OCI-LY1 (cell line): Measurements from ENCODE around the gene PLPPR2.
"Not testable (repeated sequence)": the region's sequence is repeated elsewhere in the genome, so short reads cannot be mapped to it uniquely, and the experiment has no call there.

Source experiments
- H2AFZ ChIP-seq: fragments of 200-600 bp; sonication (generic), shearing (Covaris generic); 2 replicates; pipeline ENCODE4 v1.6.0; 2014; ENCODE audit warnings: antibody characterized with exemption, mild to moderate bottlenecking, low read length
- H3F3A ChIP-seq: fragments of 200-600 bp; sonication (generic), shearing (Covaris generic); 2 replicates; pipeline ENCODE4 v1.6.0; 2014; ENCODE audit warnings: mild to moderate bottlenecking, antibody characterized with exemption, low read length, moderate library complexity; ENCODE audit not compliant: insufficient read depth
- H3K27ac ChIP-seq: fragments of 200-600 bp; sonication (generic); 2 replicates; pipeline ENCODE4 v1.5.1; 2014; ENCODE audit warnings: low read length, mixed run types, mild to moderate bottlenecking, low read depth; ENCODE audit not compliant: poor library complexity, severe bottlenecking
- H3K27me3 ChIP-seq: fragments of 200-600 bp; sonication (generic); 2 replicates; pipeline ENCODE4 v1.6.0; 2014; ENCODE audit warnings: antibody characterized with exemption, mild to moderate bottlenecking, low read length, moderate library complexity; ENCODE audit not compliant: insufficient read depth
- H3K36me3 ChIP-seq: fragments of 200-600 bp; sonication (generic); 2 replicates; pipeline ENCODE4 v1.6.1; 2014; ENCODE audit warnings: mild to moderate bottlenecking, antibody characterized with exemption, low read length, moderate library complexity, mixed read lengths; ENCODE audit not compliant: insufficient read depth
- H3K4me1 ChIP-seq: fragments of 200-600 bp; sonication (generic); 2 replicates; pipeline ENCODE4 v1.5.1; 2014; ENCODE audit warnings: mild to moderate bottlenecking, low read length, moderate library complexity; ENCODE audit not compliant: insufficient read depth, severe bottlenecking
- H3K4me2 ChIP-seq: fragments of 200-600 bp; sonication (generic), shearing (Covaris generic); 2 replicates; pipeline ENCODE4 v1.6.1; 2014; ENCODE audit warnings: low read length
- H3K4me3 ChIP-seq: fragments of 200-600 bp; sonication (generic); 2 replicates; pipeline ENCODE4 v1.5.1; 2014; ENCODE audit warnings: low read length, low read depth, mild to moderate bottlenecking, mixed read lengths; ENCODE audit not compliant: poor library complexity, severe bottlenecking
- H3K79me2 ChIP-seq: fragments of 200-600 bp; shearing (Covaris generic); 2 replicates; pipeline ENCODE4 v1.6.1; 2016; ENCODE audit warnings: mixed run types, low read length, mixed read lengths; ENCODE audit not compliant: insufficient read depth
- H3K9ac ChIP-seq: fragments of 200-600 bp; sonication (generic), shearing (Covaris generic); 2 replicates; pipeline ENCODE4 v1.6.1; 2014; ENCODE audit warnings: mild to moderate bottlenecking, low read length, mixed read lengths
- H3K9me2 ChIP-seq: fragments of 200-600 bp; sonication (generic), shearing (Covaris generic); 2 replicates; pipeline ENCODE4 v1.6.1; 2014; ENCODE audit warnings: low read depth, mild to moderate bottlenecking, low read length, mixed read lengths
- H3K9me3 ChIP-seq: fragments of 200-600 bp; shearing (Covaris generic); 2 replicates; pipeline ENCODE4 v1.6.1; 2014; ENCODE audit warnings: low read length, mixed read lengths
- H4K20me1 ChIP-seq: fragments of 200-600 bp; sonication (generic), shearing (Covaris generic); 2 replicates; pipeline ENCODE4 v1.6.0; 2016; ENCODE audit warnings: mild to moderate bottlenecking, low read length; ENCODE audit not compliant: insufficient read depth
- EZH2 ChIP-seq: fragments of 200-600 bp; sonication (generic), shearing (Covaris generic); IDR thresholded peaks from 2 replicates; pipeline ENCODE4 v1.8.0; 2017; ENCODE audit warnings: borderline replicate concordance, mixed run types, mild to moderate bottlenecking, antibody characterized with exemption, low read length, moderate library complexity, mixed read lengths
- TF ChIP-seq, protein P1 (sequence below): fragments of 200-600 bp; sonication (generic), shearing (Covaris generic); IDR thresholded peaks from 2 replicates; pipeline ENCODE4 v1.5.1; 2017; ENCODE audit warnings: mild to moderate bottlenecking, antibody characterized with exemption, low read length, moderate library complexity, mixed read lengths

Gene PLPPR2

DNA sequence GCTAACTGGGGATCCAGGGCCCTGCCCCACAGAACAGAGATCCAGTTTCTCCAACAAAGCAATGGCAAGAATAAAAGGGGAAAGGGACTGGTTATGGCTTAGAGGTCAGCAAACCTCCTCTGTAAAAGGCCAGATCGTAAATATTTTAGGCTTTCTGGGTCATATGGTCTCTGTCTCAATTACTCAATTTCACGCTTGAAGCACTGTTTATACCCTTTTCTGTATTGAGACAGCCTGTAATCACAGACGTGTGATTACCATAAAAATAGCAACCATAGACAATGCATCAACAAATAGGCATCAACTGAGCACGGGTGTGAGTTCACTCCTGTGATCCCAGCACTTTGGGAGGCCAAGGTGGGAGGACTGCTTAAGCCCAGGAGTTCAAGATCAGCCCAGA, 25.1 kb upstream of the PLPPR2 start:
- Histone ChIP-seq H2AFZ (no peak overlapping the region), H3K9ac (no peak overlapping the region), H3F3A (no peaks in the 10 kb centered on the region), H3K4me1 (no peaks in the 10 kb centered on the region), H3K4me2 (no peak overlapping the region), H3K4me3 (no peak overlapping the region), H3K79me2 (no peaks in the 10 kb centered on the region), H3K9me2 (no peaks in the 10 kb centered on the region), H3K9me3 (no peaks in the 10 kb centered on the region), H3K27me3 (no peaks in the 10 kb centered on the region), H3K36me3 (peaks cover 3% of the 10 kb centered on the region), H3K27ac (no peak overlapping the region), H4K20me1 (no peaks in the 10 kb centered on the region)
- TF ChIP-seq EZH2: no peak
- TF ChIP-seq, protein P1, sequence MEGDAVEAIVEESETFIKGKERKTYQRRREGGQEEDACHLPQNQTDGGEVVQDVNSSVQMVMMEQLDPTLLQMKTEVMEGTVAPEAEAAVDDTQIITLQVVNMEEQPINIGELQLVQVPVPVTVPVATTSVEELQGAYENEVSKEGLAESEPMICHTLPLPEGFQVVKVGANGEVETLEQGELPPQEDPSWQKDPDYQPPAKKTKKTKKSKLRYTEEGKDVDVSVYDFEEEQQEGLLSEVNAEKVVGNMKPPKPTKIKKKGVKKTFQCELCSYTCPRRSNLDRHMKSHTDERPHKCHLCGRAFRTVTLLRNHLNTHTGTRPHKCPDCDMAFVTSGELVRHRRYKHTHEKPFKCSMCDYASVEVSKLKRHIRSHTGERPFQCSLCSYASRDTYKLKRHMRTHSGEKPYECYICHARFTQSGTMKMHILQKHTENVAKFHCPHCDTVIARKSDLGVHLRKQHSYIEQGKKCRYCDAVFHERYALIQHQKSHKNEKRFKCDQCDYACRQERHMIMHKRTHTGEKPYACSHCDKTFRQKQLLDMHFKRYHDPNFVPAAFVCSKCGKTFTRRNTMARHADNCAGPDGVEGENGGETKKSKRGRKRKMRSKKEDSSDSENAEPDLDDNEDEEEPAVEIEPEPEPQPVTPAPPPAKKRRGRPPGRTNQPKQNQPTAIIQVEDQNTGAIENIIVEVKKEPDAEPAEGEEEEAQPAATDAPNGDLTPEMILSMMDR: no peak

DNA sequence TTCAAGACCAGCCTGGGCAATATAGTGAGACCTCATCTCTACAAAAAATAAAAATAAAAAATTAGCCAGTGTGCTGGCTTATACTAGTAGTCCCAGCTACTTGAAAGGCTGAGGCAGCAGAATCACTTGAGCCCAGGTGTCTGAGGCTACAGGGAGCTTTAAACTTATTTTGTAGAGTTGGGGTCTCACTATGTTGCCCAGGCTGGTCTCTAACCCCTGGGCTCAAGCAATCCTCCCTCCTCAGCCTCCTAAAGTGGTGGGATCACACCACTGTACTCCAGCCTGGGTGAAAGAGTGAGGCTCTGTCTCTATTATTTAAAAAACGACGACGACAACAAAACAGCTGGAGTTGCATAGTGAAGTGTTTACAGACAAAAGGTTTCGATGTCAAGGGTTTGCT, 23.7 kb upstream of the PLPPR2 start:
- Histone ChIP-seq H3K79me2 (no peaks in the 10 kb centered on the region), H3K27me3 (no peaks in the 10 kb centered on the region), H2AFZ (no peak overlapping the region), H3K9ac (no peak overlapping the region), H3K4me2 (no peak overlapping the region), H3K4me1 (no peaks in the 10 kb centered on the region), H3K4me3 (no peak overlapping the region), H3K36me3 (peaks cover 10% of the 10 kb centered on the region), H3K9me3 (no peaks in the 10 kb centered on the region), H3K9me2 (no peaks in the 10 kb centered on the region), H3K27ac (no peak overlapping the region), H3F3A (no peaks in the 10 kb centered on the region), H4K20me1 (no peaks in the 10 kb centered on the region)
- TF ChIP-seq, protein P1: no peak
- TF ChIP-seq EZH2: no peak

DNA sequence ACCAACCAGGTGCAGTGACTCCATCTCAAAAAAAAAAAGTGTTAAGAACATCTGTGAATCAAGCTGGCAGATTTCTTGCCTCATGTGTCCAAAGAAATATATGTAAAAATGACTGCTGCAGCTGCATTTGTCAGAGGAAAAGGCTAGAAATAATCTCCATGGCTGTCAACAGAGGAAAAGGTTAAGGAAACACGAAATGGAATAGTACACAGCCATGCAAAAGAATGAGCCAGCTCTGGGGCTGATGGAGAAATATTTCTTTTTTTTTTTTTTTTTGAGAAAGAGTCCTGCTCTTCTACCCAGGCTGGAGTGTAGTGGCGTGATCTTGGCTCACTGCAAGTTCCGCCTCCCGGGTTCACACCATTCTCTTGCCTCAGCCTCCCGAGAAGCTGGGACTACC, 22.4 kb upstream of the PLPPR2 start:
- Histone ChIP-seq H2AFZ (no peak overlapping the region), H3F3A (no peaks in the 10 kb centered on the region), H3K4me3 (no peak overlapping the region), H3K9ac (no peak overlapping the region), H3K4me1 (no peaks in the 10 kb centered on the region), H3K4me2 (no peak overlapping the region), H3K79me2 (no peaks in the 10 kb centered on the region), H3K9me3 (no peaks in the 10 kb centered on the region), H3K27ac (no peak overlapping the region), H3K27me3 (no peaks in the 10 kb centered on the region), H3K9me2 (no peaks in the 10 kb centered on the region), H3K36me3 (peaks cover 10% of the 10 kb centered on the region), H4K20me1 (no peaks in the 10 kb centered on the region)
- TF ChIP-seq, protein P1: no peak
- no peak for TF ChIP-seq EZH2

- not testable (repeated sequence) for H3K27me3 ChIP-seq, H3K27ac ChIP-seq, H4K20me1 ChIP-seq, H2AFZ ChIP-seq, H3K4me3 ChIP-seq, H3K4me2 ChIP-seq, H3K9me3 ChIP-seq, H3F3A ChIP-seq, H3K9me2 ChIP-seq, H3K9ac ChIP-seq, H3K79me2 ChIP-seq, H3K36me3 ChIP-seq, H3K4me1 ChIP-seq
Observed at GRCh38 chr19:11333838-11334237, 21.4 kb upstream of the PLPPR2 start.
